ENCODE data around the gene SF1. TPM values are rescaled to one million over a fixed set of nuclear protein-coding genes. Genes with fewer than 3 reads are reported as not detected.

Gene SF1
- total and polyA plus RNA-seq, 2 experiments from 2014 or later, result 138 to 163 TPM

DNA sequence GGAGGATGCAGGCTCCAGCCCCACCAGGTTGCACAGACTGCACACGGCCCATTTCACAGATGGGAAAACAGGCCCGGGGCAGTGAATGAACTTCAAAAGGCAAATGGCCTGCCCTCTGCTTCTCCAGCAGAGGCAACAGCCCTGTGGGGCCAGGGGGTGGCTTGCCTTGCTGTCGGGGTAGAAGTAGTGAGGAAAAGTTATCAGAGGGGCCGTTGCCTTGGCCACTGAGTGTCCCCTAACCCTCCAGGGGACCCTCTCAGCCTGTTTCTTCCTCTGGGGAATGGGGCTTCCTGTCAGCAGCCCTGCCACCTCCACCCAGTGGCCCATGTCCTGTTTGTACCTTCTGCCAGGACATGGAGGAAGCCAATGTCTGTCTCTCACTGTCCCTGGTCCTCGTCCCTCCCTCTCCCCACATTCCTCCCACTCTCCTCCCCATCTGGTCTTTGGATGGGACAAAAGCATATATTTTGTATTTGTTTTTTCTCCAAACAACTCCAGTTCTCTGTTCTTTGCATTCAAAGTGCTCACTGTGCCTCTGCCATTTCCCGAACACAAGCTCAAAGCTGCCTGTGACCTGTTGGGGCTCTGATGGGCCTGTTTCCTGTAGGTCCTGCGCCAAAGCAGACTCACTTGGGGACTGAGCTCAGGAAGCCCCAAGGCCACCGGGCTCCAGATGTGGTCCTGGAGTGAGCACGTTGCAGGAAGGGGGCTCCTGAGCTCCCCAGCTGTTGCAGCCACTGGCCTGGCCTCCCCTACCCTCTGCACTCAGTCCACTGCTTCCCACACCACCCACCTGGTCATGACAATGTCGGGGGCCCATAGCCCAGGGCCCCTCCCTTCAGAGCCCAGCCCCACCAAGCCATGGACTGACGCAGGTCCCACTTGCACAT is 15.2 kb upstream of the SF1 start:
- H4K20me1 ChIP-seq (ENCODE audit: insufficient read depth, poor library complexity, severe bottlenecking), result no peaks in the 10 kb centered on the region
- DNase-seq (ENCODE audit: low spot score), result no peak
- no peak overlapping the region for H3K27ac ChIP-seq
- no peaks in the 10 kb centered on the region for H3K79me2 ChIP-seq
- TF ChIP-seq EZH2 (IDR thresholded peaks at IDR 0.05; ENCODE audit: borderline replicate concordance) (no peak), EZH2phosphoT487 (IDR thresholded peaks at IDR 0.05; ENCODE audit: low read depth, severe bottlenecking, unreplicated experiment) (no peak)
- TF ChIP-seq, protein P1, sequence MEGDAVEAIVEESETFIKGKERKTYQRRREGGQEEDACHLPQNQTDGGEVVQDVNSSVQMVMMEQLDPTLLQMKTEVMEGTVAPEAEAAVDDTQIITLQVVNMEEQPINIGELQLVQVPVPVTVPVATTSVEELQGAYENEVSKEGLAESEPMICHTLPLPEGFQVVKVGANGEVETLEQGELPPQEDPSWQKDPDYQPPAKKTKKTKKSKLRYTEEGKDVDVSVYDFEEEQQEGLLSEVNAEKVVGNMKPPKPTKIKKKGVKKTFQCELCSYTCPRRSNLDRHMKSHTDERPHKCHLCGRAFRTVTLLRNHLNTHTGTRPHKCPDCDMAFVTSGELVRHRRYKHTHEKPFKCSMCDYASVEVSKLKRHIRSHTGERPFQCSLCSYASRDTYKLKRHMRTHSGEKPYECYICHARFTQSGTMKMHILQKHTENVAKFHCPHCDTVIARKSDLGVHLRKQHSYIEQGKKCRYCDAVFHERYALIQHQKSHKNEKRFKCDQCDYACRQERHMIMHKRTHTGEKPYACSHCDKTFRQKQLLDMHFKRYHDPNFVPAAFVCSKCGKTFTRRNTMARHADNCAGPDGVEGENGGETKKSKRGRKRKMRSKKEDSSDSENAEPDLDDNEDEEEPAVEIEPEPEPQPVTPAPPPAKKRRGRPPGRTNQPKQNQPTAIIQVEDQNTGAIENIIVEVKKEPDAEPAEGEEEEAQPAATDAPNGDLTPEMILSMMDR (IDR thresholded peaks at IDR 0.05; ENCODE audit: poor library complexity), result no peak
- H3K36me3 ChIP-seq (replicated peaks; ENCODE audit: insufficient read depth, low read depth), result no peaks in the 10 kb centered on the region
- H3K27me3 ChIP-seq, result no peaks in the 10 kb centered on the region
- no peaks in the 10 kb centered on the region for H3K9me2 ChIP-seq (replicated peaks; ENCODE audit: insufficient read depth)
- 92% methylated on average over 11 of the region's 11 CpGs for WGBS (ENCODE audit: low lambda C conversion rate, missing lambda C conversion rate)
- no peak overlapping the region for H2AFZ ChIP-seq
- H3K4me3 ChIP-seq, result no peak overlapping the region
- H3K9me3 ChIP-seq (ENCODE audit: low read depth), result no peaks in the 10 kb centered on the region
- H3K4me2 ChIP-seq, result no peak overlapping the region
- no peaks in the 10 kb centered on the region for H3K4me1 ChIP-seq (ENCODE audit: insufficient read depth)

DNA sequence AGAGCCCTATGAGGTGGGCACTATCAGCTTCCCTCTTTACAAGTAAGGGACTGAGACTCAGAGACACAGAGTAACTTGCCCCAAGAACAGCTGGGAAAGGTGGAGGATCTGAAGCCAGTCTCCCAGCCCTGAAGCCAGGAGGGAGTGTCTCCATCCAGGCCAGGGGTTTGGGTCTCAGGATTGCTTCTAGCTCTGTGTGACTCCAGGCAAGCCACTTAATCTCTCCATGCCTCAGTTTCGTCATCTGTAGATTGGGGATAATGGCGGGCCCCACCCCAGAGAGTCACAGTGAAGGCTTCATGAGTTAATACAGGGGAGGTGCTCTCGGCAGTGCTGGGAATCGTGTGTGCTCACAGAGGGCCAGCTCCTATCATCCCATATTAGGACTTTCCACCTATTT is 14.1 kb upstream of the SF1 start:
- Histone ChIP-seq H3K4me1 (ENCODE audit: insufficient read depth) (no peaks in the 10 kb centered on the region), H3K36me3 (replicated peaks; ENCODE audit: insufficient read depth, low read depth) (no peaks in the 10 kb centered on the region), H3K27me3 (no peaks in the 10 kb centered on the region), H4K20me1 (ENCODE audit: insufficient read depth, poor library complexity, severe bottlenecking) (no peaks in the 10 kb centered on the region), H3K4me2 (no peak overlapping the region), H3K9me3 (ENCODE audit: low read depth) (no peaks in the 10 kb centered on the region), H2AFZ (no peak overlapping the region), H3K4me3 (no peak overlapping the region), H3K9me2 (replicated peaks; ENCODE audit: insufficient read depth) (no peaks in the 10 kb centered on the region), H3K79me2 (no peaks in the 10 kb centered on the region), H3K27ac (no peak overlapping the region)
- TF ChIP-seq EZH2phosphoT487 (IDR thresholded peaks at IDR 0.05; ENCODE audit: low read depth, severe bottlenecking, unreplicated experiment) (no peak), EZH2 (IDR thresholded peaks at IDR 0.05; ENCODE audit: borderline replicate concordance) (no peak)
- TF ChIP-seq, protein P1 (IDR thresholded peaks at IDR 0.05; ENCODE audit: poor library complexity), result no peak
- WGBS (ENCODE audit: low lambda C conversion rate, missing lambda C conversion rate), result 94% methylated on average over 4 of the region's 4 CpGs
- no peak for DNase-seq (ENCODE audit: low spot score)

DNA sequence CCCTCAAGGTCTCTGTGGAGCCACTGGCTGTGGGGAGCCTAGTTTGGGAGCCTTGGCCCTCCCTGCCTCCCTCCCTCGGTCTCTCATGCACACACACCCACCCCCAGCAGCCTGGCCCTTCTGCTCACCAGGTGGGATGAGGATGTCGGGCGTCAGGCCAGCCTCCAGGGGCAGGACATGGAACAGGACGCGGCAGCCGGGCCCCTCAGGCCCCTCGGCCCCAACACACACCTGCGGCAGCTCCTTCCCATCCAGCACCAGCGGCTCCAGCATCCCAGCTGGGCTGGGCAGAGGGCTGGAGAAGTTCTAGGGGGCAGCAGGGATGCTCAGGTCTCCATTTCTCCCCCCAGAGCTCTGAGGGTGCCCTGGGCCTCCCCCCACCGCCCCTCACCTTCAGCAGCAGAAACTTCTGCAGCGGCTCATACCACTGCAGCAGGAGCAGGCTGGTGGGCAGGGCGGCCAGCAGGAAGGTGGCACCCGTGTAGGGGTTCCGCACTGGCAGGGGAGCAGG is 13.5 kb upstream of the SF1 start:
- WGBS (ENCODE audit: low lambda C conversion rate, missing lambda C conversion rate), result 90% methylated on average over 9 of the region's 14 CpGs
- DNase-seq (ENCODE audit: low spot score), result no peak
- Histone ChIP-seq H3K79me2 (no peaks in the 10 kb centered on the region), H2AFZ (no peak overlapping the region), H3K27me3 (no peaks in the 10 kb centered on the region), H3K36me3 (replicated peaks; ENCODE audit: insufficient read depth, low read depth) (no peaks in the 10 kb centered on the region), H3K9me3 (ENCODE audit: low read depth) (no peaks in the 10 kb centered on the region), H3K9me2 (replicated peaks; ENCODE audit: insufficient read depth) (no peaks in the 10 kb centered on the region), H3K4me2 (no peak overlapping the region), H3K27ac (no peak overlapping the region), H3K4me1 (ENCODE audit: insufficient read depth) (no peaks in the 10 kb centered on the region), H3K4me3 (no peak overlapping the region), H4K20me1 (ENCODE audit: insufficient read depth, poor library complexity, severe bottlenecking) (no peaks in the 10 kb centered on the region)
- no peak for TF ChIP-seq EZH2 (IDR thresholded peaks at IDR 0.05; ENCODE audit: borderline replicate concordance)
- TF ChIP-seq EZH2phosphoT487 (IDR thresholded peaks at IDR 0.05; ENCODE audit: low read depth, severe bottlenecking, unreplicated experiment), result no peak
- TF ChIP-seq, protein P1 (IDR thresholded peaks at IDR 0.05; ENCODE audit: poor library complexity), result no peak
